Activated naive CD8-positive, alpha-beta T cell treated with anti-CD3 and anti-CD28 coated beads, Interleukin-2, amount 10 ng/mL, durations not matched to agents 7 days and 5 days (primary cell): ENCODE results near the gene C1orf105. TPM values are rescaled to one million over a fixed set of nuclear protein-coding genes. Genes with fewer than 3 reads are reported as not detected.

Experiments used
- ATAC-seq: fragments of 150-1000 bp; cut with Tn5 transposase; one replicate; pipeline ENCODE4 v1.10.0; 2021; ENCODE audit warnings: low read depth, moderate library complexity
- POLR2A ChIA-PET: fragments of 350-600 bp; sonication (Branson Sonifier 250); formaldehyde crosslinking; loops from one replicate; lab custom pipeline; 2021; ENCODE audit warnings: antibody characterized with exemption; lab: Charles Lee
- DNase-seq: peaks from one replicate; pipeline ENCODE4 v3.0.0; 2021
- H3K27ac Mint-ChIP-seq: one replicate; pipeline ENCODE4 v1.8.0; 2022; ENCODE audit warnings: mild to moderate bottlenecking, mixed read lengths
- H3K27me3 Mint-ChIP-seq: one replicate; pipeline ENCODE4 v1.8.0; 2022; ENCODE audit warnings: mild to moderate bottlenecking, moderate library complexity, mixed read lengths
- H3K36me3 Mint-ChIP-seq: one replicate; pipeline ENCODE4 v1.8.0; 2021; ENCODE audit warnings: mild to moderate bottlenecking, mixed read lengths
- H3K4me1 Mint-ChIP-seq: one replicate; pipeline ENCODE4 v1.8.0; 2021; ENCODE audit warnings: mixed read lengths
- H3K4me3 Mint-ChIP-seq: one replicate; pipeline ENCODE4 v1.8.0; 2022; ENCODE audit warnings: mild to moderate bottlenecking, moderate library complexity, mixed read lengths
- H3K9me3 Mint-ChIP-seq: one replicate; pipeline ENCODE4 v1.8.0; 2021; ENCODE audit warnings: mixed read lengths
- total RNA-seq, 2 experiments: library from RNA; stranded (reverse); gene quantifications; one replicate each; pipeline ENCODE4 v1.2.3, GENCODE V29; 2021

The C1orf105 gene
- total RNA-seq, 2 experiments from 2014 or later, result not detected

DNA sequence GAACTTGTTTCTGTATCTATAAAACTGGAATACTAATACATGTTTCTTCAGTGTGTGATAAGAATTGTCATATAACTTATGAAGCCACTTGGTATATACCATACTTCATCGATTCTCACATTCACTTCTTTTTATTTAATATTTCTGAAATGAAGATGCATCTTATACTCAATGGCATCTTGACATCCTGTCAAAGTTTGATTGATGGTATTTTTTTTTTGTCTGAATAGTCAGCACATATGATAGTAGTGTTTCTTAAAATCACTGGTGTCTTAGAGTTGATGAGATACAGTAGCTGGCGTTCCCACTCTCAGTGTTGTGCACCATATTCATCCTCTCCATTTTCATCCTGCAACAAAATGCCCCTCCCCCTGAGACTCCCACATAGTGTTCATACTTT, 34.4 kb upstream of the C1orf105 start:
- H3K27ac Mint-ChIP-seq, result no peak overlapping the region
- peaks cover 3% of the 10 kb centered on the region for H3K9me3 Mint-ChIP-seq
- DNase-seq (no peak), ATAC-seq (no peak)
- no peaks in the 10 kb centered on the region for H3K27me3 Mint-ChIP-seq
- H3K4me1 Mint-ChIP-seq, result peaks cover 9% of the 10 kb centered on the region
- POLR2A ChIA-PET, result no interaction called here
- H3K36me3 Mint-ChIP-seq, result peaks cover 8% of the 10 kb centered on the region
- H3K4me3 Mint-ChIP-seq, result no peak overlapping the region

DNA sequence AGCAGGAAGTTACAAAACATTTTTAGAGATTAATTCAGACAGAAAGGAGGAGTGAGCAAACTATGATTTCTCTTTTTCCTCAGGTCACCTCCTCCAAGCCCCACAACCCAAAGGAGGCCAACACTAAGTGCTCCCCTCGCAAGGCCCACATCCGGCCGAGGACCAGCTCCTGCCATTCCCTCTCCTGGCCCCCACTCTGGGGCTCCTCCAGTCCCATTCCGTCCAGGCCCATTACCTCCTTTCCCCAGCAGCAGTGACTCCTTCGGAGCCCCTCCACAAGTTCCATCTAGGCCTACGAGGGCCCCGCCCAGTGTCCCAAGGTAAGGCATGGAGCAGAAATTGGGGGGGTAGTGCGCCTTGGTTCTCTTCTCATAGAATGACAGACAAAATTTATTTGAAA, 32.0 kb upstream of the C1orf105 start:
- Mint-ChIP-seq H3K27me3 (no peaks in the 10 kb centered on the region), H3K27ac (no peak overlapping the region), H3K9me3 (peaks cover 3% of the 10 kb centered on the region), H3K36me3 (peaks cover 10% of the 10 kb centered on the region), H3K4me1 (peaks cover 11% of the 10 kb centered on the region), H3K4me3 (no peak overlapping the region)
- no peak for DNase-seq
- no peak for ATAC-seq
- POLR2A ChIA-PET, result no interaction called here

DNA sequence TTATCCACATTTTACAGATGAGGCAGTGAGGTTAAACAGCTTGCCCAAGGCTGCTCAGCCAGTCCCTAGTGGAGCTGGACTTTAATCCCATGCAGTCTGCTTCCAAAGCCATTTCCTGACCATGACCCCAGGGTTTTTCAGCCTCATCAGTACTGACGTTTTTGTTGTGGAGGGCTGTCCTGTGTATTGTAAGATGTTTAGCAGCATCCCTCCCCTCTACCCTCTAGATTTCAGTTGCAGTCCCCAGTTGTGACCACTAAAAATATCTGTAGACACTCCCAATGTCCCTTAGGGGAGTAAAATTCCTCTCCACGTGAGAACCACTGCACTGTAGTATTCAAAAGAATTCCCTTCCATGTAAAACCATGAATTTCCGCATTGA, 30.2 kb upstream of the C1orf105 start:
- POLR2A ChIA-PET, result interaction anchor here (1.3 kb wide), 1 partner anchor 10 kb away, joined by 3 read pairs; no protein-coding TSS in a partner anchor
- Mint-ChIP-seq H3K27ac (no peak overlapping the region), H3K4me3 (no peak overlapping the region), H3K27me3 (no peaks in the 10 kb centered on the region), H3K9me3 (no peaks in the 10 kb centered on the region), H3K4me1 (peaks cover 26% of the 10 kb centered on the region), H3K36me3 (peaks cover 6% of the 10 kb centered on the region)
- ATAC-seq (no peak), DNase-seq (no peak)

DNA sequence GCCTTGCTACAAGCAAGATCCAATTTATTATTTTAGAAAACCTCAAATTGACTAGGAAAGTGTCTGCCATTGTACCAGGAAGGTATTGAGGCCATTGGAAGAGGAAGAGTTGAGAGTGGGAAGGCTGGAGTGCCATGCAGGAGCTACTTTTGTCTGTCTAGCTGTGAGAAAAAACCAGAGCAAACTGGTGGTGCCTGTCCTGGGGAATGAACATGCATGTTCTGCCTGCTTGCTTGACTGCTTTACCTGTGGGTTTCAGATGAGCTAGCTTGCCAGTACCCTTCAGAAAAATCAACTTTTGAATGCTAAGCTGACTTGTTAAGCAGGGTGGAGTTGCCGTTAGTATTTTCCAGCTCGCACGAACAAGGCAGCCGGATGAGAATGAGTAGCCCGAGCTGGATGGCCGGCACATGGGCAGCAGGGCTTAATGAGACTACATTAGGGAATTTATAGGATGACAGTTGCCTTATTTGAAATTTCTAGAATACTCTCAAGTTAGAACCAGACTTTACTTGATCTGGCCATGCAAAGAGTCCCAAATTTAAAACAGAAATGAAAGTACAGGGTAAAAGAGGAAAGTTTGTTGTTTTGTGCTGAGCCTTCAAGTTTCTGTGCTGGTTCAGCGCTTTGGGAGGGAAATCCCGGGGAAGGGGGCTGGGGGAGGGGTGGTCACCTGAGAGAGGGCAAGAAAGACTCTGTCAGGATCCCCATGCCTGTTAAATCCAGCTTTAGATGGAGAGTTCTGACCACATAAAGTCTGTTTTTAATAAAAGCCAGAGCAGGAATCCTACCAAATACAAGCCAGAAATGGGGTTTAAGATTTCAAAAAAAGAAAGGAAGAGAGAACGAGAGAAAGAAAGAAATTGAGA, 29.6 kb upstream of the C1orf105 start:
- peaks cover 28% of the 10 kb centered on the region for H3K4me1 Mint-ChIP-seq

DNA sequence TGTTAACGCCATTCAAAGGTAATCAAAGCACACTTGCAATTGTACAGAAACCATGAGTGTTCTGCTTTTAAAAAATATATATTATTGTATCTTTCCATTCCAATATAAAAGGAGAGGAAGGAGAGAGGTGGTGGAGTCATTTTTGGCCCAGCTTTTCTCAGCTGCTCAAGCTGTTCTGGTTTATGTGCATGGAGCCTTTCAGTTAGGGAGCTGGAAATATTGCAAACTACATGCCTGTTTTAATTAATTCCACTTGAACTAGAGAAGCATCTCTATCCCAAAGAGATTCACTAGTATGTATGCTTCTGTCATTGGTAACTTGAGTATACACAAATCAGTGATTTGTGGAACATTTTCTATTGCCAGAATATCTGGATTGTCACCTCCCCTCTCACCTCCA, 28.5 kb upstream of the C1orf105 start:
- Mint-ChIP-seq H3K36me3 (peaks cover 3% of the 10 kb centered on the region), H3K4me3 (no peak overlapping the region), H3K9me3 (no peaks in the 10 kb centered on the region), H3K4me1 (peaks cover 28% of the 10 kb centered on the region), H3K27ac (peak overlapping the region; percentile 60), H3K27me3 (no peaks in the 10 kb centered on the region)
- no peak for ATAC-seq
- DNase-seq, result no peak
- POLR2A ChIA-PET, result no interaction called here

More for the DNA sequence above, 29.6 kb upstream of the C1orf105 start:
- H3K4me3 Mint-ChIP-seq, result no peak overlapping the region
- H3K36me3 Mint-ChIP-seq, result peaks cover 5% of the 10 kb centered on the region
- H3K27ac Mint-ChIP-seq, result no peak overlapping the region
- H3K27me3 Mint-ChIP-seq, result no peaks in the 10 kb centered on the region
- no peak for ATAC-seq
- POLR2A ChIA-PET, result no interaction called here
- DNase-seq, result no peak
- H3K9me3 Mint-ChIP-seq, result no peaks in the 10 kb centered on the region

DNA sequence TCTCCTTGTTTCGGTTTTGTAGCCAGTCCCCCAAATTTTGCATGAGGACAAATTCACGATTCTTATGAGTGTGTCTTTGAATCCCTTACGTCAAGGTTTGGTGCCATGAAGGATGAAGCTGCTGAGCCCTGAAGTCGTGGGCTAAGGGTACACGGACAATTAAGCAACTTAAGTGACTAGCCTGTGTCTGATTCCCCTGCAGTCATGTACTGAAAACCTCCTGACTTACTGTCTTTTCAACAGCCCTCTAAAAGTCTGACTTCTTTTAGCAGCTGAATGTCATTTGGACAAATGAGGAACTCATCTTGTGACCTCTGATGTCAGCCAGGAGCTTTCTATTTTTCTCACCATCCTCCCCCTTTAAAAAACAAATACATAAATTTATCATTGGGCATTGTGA, 27.1 kb upstream of the C1orf105 start:
- Mint-ChIP-seq H3K27ac (peak overlapping the region; percentile 95), H3K9me3 (no peaks in the 10 kb centered on the region), H3K4me3 (peak overlapping the region; percentile 40), H3K36me3 (peaks cover 4% of the 10 kb centered on the region), H3K27me3 (no peaks in the 10 kb centered on the region), H3K4me1 (peaks cover 35% of the 10 kb centered on the region)
- DNase-seq (no peak), ATAC-seq (no peak)
- POLR2A ChIA-PET, result interaction anchor here (0.7 to 2.0 kb wide), 3 partner anchors 34 to 729 kb away, joined by 3 to 4 read pairs (median 4); no protein-coding TSS in a partner anchor

DNA sequence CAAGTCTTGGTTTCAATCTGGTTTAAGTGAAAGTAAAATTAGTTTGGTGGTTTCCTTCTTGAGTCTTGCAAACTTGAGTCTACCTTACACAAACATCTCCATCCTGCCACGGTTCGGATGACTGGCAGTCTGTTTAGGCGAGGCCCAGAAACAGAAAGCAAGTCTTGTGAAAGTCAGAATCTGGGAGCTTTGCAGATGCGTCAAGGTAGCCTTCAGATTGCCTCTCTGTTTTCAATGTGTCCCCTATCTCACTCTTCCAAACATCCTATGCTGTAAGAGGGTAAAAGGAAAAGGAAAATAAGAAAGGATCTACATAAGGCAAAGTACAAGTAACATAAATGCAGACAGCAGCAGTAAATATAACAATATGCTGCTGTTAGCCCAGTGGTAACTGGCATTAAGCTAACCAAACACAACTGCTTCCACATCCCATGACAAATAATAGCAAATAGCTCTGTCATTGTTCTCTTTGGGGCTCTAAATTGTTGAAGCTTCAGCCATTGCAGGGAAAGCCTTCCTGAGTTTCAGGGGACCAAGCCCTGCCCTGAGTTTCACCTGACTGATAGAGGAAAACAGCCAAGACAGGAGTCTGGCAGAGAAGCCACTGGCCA, 26.2 kb upstream of the C1orf105 start:
- Mint-ChIP-seq H3K27me3 (no peaks in the 10 kb centered on the region), H3K9me3 (no peaks in the 10 kb centered on the region), H3K4me3 (peak overlapping the region; percentile 78), H3K27ac (peak overlapping the region; percentile 95), H3K36me3 (peaks cover 4% of the 10 kb centered on the region), H3K4me1 (peaks cover 44% of the 10 kb centered on the region)
- POLR2A ChIA-PET, result interaction anchor here (0.6 to 2.3 kb wide), 9 partner anchors 11 to 635 kb away, joined by 4 to 16 read pairs (median 4); no protein-coding TSS in a partner anchor
- ATAC-seq, result peak; percentile 100
- DNase-seq, result peak; percentile 51

DNA sequence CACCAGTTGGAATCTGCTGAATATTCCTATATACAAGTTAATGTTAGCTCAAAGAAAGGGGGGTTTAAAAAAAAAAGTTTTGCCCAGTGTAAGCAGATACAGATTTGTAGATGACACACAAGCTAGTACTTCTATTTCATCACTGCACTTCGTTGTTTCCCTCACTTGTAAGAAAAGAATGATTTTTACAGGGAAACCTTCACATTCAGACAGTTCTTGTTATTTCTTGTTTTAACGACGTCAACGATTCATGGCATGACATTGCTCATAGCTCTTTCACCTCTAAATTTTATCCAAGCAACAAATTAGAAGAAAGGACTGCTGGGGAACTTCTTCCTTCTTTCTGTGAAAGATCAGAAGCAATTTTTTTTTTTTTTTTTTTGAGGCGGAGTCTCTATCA, 25.7 kb upstream of the C1orf105 start:
- Mint-ChIP-seq H3K27me3 (no peaks in the 10 kb centered on the region), H3K4me1 (peaks cover 49% of the 10 kb centered on the region), H3K9me3 (no peaks in the 10 kb centered on the region), H3K27ac (peak overlapping the region; percentile 95), H3K4me3 (peak overlapping the region; percentile 78), H3K36me3 (peaks cover 4% of the 10 kb centered on the region)
- POLR2A ChIA-PET, result interaction anchor here (0.7 to 2.3 kb wide), 9 partner anchors 10 to 277 kb away, joined by 3 to 16 read pairs (median 4); no protein-coding TSS in a partner anchor
- ATAC-seq (no peak), DNase-seq (no peak)

DNA sequence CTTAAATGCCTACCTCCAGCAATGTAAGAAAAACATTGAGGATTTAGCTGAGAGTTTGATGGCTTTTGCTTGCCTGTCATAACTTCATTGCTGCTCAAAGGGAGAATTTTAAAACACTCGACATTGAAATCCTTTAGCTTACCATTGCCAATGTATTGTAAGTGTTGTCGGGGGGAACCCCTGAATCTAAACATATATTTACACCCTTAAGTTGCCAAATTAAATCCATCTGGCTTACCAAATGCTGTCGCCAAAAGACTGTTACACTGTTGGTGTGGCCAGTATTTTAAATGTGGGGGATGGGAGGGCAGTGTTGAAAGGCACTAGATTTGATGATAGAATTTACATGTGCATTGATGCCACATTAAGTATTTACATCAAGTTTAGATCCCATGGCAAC, 24.9 kb upstream of the C1orf105 start:
- H3K4me3 Mint-ChIP-seq, result no peak overlapping the region
- H3K4me1 Mint-ChIP-seq, result peaks cover 57% of the 10 kb centered on the region

DNA sequence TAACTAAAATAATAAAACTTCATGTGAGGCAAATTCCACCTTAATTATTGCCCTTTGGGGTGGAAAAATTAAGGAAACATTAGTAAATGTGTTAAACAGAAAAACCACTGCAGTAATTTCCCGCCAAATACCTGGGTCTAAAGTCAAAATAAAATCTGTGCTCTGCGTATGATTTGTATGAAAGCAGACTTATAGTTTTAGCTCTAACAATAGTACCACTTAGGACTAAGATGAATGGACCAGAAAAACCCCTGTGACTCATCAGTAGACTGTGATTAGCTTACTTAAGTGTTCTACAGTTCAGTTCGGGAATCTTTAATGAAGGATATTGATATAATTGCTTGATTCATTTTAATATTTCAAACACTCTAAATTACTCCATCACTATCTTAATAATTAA, 23.3 kb upstream of the C1orf105 start:
- POLR2A ChIA-PET, result no interaction called here
- H3K36me3 Mint-ChIP-seq, result peaks cover 4% of the 10 kb centered on the region
- no peak for DNase-seq
- no peaks in the 10 kb centered on the region for H3K27me3 Mint-ChIP-seq
- no peaks in the 10 kb centered on the region for H3K9me3 Mint-ChIP-seq
- H3K4me1 Mint-ChIP-seq, result peaks cover 55% of the 10 kb centered on the region
- H3K4me3 Mint-ChIP-seq, result no peak overlapping the region
- no peak for ATAC-seq
- H3K27ac Mint-ChIP-seq, result no peak overlapping the region

More for the DNA sequence above, 24.9 kb upstream of the C1orf105 start:
- no peaks in the 10 kb centered on the region for H3K27me3 Mint-ChIP-seq
- H3K9me3 Mint-ChIP-seq, result no peaks in the 10 kb centered on the region
- DNase-seq (no peak), ATAC-seq (no peak)
- H3K36me3 Mint-ChIP-seq, result peaks cover 4% of the 10 kb centered on the region
- POLR2A ChIA-PET, result interaction anchor here (0.7 to 2.3 kb wide), 4 partner anchors 15 to 250 kb away, joined by 3 to 16 read pairs (median 6); no protein-coding TSS in a partner anchor
- H3K27ac Mint-ChIP-seq, result peak overlapping the region; percentile 95

DNA sequence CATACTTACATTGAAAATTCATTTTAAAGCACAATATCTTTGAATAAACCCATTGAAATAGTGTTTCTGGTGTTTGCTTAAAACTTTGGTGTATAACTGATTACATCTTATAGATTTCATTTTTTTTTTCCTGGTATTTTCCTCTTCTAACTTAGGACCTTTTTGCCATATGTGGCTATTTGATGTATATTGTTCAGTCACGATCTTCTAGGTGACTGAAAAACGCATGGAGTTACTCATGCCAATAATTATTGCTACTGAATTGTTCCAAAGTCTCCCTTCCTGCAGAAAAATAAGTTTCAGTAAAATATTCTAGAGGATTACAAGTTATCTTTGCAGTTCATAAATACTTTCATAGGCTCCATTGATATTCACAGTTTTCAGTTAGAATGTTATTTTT, 22.9 kb upstream of the C1orf105 start:
- no peak overlapping the region for H3K27ac Mint-ChIP-seq
- ATAC-seq (no peak), DNase-seq (no peak)
- H3K4me1 Mint-ChIP-seq, result peaks cover 53% of the 10 kb centered on the region
- H3K9me3 Mint-ChIP-seq, result no peaks in the 10 kb centered on the region
- no peak overlapping the region for H3K4me3 Mint-ChIP-seq
- POLR2A ChIA-PET, result no interaction called here
- H3K27me3 Mint-ChIP-seq, result no peaks in the 10 kb centered on the region
- H3K36me3 Mint-ChIP-seq, result peaks cover 4% of the 10 kb centered on the region

DNA sequence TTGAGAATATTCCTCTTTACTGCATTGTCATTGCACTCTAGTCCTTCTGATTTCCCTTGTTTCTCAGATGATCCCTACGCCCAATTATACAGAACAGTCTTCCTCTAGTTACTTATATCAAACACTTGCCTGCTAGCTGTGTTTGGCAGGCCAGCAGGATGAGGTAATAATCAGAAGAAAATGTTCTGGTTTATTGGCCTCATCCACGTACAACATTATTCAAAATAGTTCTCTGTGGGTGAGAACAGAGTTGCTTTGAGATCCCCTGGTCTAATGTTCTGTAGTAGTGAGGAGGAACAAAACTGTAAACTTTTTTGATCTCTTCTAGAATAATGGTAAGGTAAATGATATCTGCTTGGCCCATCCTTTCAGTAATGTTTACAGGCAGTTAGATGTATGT, 22.3 kb upstream of the C1orf105 start:
- ATAC-seq (no peak), DNase-seq (no peak)
- Mint-ChIP-seq H3K36me3 (peaks cover 4% of the 10 kb centered on the region), H3K4me1 (peaks cover 56% of the 10 kb centered on the region), H3K4me3 (no peak overlapping the region), H3K27me3 (no peaks in the 10 kb centered on the region), H3K27ac (no peak overlapping the region), H3K9me3 (no peaks in the 10 kb centered on the region)
- POLR2A ChIA-PET, result interaction anchor here (1.8 kb wide), 1 partner anchor 39 kb away, joined by 5 read pairs; no protein-coding TSS in a partner anchor

DNA sequence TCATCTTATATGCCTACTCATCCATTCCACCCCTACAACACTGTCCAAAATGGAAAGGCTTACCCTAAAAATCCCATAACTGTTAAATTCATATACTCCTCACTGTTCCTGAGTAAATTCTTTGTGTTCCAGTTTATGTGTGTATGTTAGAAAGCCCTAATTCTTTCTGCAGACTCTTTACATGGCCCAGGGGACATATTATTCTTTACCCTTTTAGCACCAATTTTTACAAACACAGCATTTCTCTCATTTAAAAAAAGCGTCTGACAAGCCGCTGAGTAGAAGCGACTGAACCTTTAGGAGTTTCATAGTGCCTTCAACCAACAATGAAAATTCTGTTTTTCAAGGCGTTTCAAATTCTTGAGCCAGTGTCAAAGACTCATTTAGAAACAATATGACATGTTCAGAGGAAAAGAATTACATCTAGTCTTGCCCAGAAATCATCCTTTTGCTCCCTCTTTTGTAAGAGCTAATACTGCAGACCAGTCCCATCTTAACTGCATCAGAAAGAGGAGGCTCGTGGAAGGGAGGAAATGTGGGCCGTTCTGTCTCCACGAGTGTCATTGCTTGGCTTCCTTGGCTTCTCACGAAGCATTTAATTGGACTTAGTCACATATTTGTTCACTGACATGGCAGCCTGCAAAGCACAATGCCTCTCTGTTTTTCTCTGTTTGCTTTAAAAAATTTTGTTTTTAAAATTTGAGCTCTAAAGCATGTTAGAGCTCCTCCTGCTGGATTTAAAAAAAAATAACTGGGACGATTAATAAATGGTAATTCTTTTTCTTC, 21.3 kb upstream of the C1orf105 start:
- DNase-seq, result no peak
- H3K4me3 Mint-ChIP-seq, result peak overlapping the region; percentile 34

More for the DNA sequence above, 21.3 kb upstream of the C1orf105 start:
- Mint-ChIP-seq H3K27ac (peak overlapping the region; percentile 58), H3K36me3 (peaks cover 1% of the 10 kb centered on the region), H3K27me3 (no peaks in the 10 kb centered on the region), H3K4me1 (peaks cover 53% of the 10 kb centered on the region), H3K9me3 (no peaks in the 10 kb centered on the region)
- POLR2A ChIA-PET, result interaction anchor here (1.0 to 1.8 kb wide), 2 partner anchors 18 to 40 kb away, joined by 4 to 5 read pairs; no protein-coding TSS in a partner anchor
- peak; percentile 31 for ATAC-seq
